ENCODE measurements around the gene ZNF446.

- TF ChIP-seq CTCF (IDR thresholded peaks at IDR 0.05) (no peak), POLR2A (IDR thresholded peaks at IDR 0.05) (no peak)
These were observed 38.4 kb downstream of the ZNF446 start for GRCh38 chr19:58514564-58515022.

All from thyroid gland (tissue), 4 donors.